Left ventricle myocardium inferior (tissue), 1 donor: ENCODE data around the gene LIN7B. TPM values are rescaled to one million over a fixed set of nuclear protein-coding genes. Genes with fewer than 3 reads are reported as not detected.

Source experiments
- DNase-seq: peaks from one replicate; pipeline ENCODE4 v3.0.0-alpha.2; 2020
- H3K27ac ChIP-seq: fragments of 200-600 bp; replicated peaks from 2 replicates; pipeline ENCODE4 v1.8.0; 2021
- H3K27me3 ChIP-seq: fragments of 200-600 bp; 2 replicates; pipeline ENCODE4 v1.8.0; 2021; ENCODE audit warnings: low read depth
- H3K36me3 ChIP-seq: fragments of 200-600 bp; 2 replicates; pipeline ENCODE4 v1.8.0; 2021
- H3K4me1 ChIP-seq: fragments of 200-600 bp; 2 replicates; pipeline ENCODE4 v1.8.0; 2021
- H3K4me3 ChIP-seq: fragments of 200-600 bp; 2 replicates; pipeline ENCODE4 v1.8.0; 2021; ENCODE audit warnings: mild to moderate bottlenecking, moderate library complexity
- H3K9me3 ChIP-seq: fragments of 200-600 bp; replicated peaks from 2 replicates; pipeline ENCODE4 v1.8.0; 2021
- CTCF ChIP-seq: fragments of 200-600 bp; IDR thresholded peaks from 2 replicates; pipeline ENCODE4 v1.8.0; 2021; ENCODE audit warnings: antibody characterized with exemption, mild to moderate bottlenecking, borderline replicate concordance
- intact Hi-C: fragments of 100-400 bp; cut with micrococcal nuclease; formaldehyde crosslinking; loops from one replicate; pipeline ENCODE4 v1.11.0; 2022
- total RNA-seq: library from RNA; stranded (reverse); fragmentation: NEBNext Ultra II Directional; extraction: Animal tissue kit (Norgen Biotek cat#: 25700); gene quantifications from one replicate; pipeline ENCODE4 v1.2.1, GENCODE V29; 2021
- donor health status: DM: no; HTN: yes; CAD: no; lungs with severe emphysema.

LIN7B gene
- total RNA-seq, 1 donor from 2014 or later, result 23.4 TPM

DNA sequence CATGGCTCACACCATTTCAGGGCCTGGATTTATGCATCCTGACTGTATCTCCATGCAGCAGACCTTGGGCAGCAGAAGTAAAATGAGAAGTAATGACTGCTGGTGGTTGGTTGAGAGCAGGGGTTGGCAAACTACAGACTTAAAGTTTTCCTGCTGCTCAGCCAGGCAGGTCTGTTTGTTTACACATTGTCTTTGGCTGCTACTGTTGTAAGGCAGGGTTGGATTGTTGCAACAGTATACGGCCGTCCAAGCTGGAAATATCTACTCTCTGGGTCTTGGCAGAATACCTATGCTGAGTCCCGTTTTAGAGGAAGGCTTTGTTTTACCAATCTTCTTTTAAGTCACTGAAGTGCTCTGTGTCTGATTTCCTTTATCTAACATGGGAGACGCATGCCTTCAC, 15.4 kb upstream of the LIN7B start:
- TF ChIP-seq CTCF, result no peak
- intact Hi-C loops, result loop anchor here (5.0 kb wide), 1 partner anchor 104 kb away; no protein-coding TSS in a partner anchor
- no peaks in the 10 kb centered on the region for H3K9me3 ChIP-seq
- no peaks in the 10 kb centered on the region for H3K27me3 ChIP-seq
- DNase-seq, result no peak
- peaks cover 36% of the 10 kb centered on the region for H3K4me1 ChIP-seq
- H3K4me3 ChIP-seq, result no peak overlapping the region
- no peak overlapping the region for H3K27ac ChIP-seq
- H3K36me3 ChIP-seq, result peaks cover 82% of the 10 kb centered on the region

DNA sequence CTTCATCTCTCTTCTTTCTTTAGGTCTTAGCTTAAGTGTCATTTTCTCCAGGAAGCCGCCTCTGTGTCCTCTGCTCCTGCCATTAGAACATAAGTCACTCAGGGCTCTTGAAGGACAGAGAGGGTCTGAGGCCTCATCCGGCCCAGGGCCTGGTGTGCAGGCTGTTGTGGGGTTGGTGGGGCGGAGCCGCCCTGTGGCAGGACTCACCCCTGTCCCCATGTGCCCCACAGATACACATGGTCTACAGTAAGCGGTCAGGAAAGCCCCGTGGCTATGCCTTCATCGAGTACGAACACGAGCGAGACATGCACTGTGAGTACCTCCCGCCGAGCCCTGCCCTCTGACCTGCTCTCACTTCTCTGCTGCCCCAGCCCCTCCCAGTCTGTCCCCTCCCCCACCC, 13.0 kb upstream of the LIN7B start:
- DNase-seq, result no peak
- intact Hi-C loops, result no loop called here
- Histone ChIP-seq H3K4me3 (no peak overlapping the region), H3K27me3 (no peaks in the 10 kb centered on the region), H3K36me3 (peaks cover 95% of the 10 kb centered on the region), H3K27ac (no peak overlapping the region), H3K9me3 (no peaks in the 10 kb centered on the region), H3K4me1 (peaks cover 14% of the 10 kb centered on the region)
- no peak for TF ChIP-seq CTCF

- Histone ChIP-seq H3K9me3 (no peaks in the 10 kb centered on the region), H3K36me3 (peaks cover 95% of the 10 kb centered on the region), H3K27ac (no peak overlapping the region), H3K4me3 (no peak overlapping the region), H3K27me3 (no peaks in the 10 kb centered on the region), H3K4me1 (peaks cover 9% of the 10 kb centered on the region)
- TF ChIP-seq CTCF, result no peak
- intact Hi-C loops, result no loop called here
- DNase-seq, result no peak
Observed at GRCh38 chr19:49102303-49102702, 11.9 kb upstream of the LIN7B start.

GRCh38 chr19:49103331-49104085, 10.7 kb upstream of the LIN7B start:
- DNase-seq, result no peak
- intact Hi-C loops, result no loop called here
- no peak for TF ChIP-seq CTCF
- peaks cover 100% of the 10 kb centered on the region for H3K36me3 ChIP-seq
- H3K27ac ChIP-seq, result no peak overlapping the region
- no peaks in the 10 kb centered on the region for H3K4me1 ChIP-seq
- H3K9me3 ChIP-seq, result no peaks in the 10 kb centered on the region
- H3K4me3 ChIP-seq, result no peak overlapping the region
- H3K27me3 ChIP-seq, result no peaks in the 10 kb centered on the region

GRCh38 chr19:49104229-49104864, 9.8 kb upstream of the LIN7B start:
- no peak overlapping the region for H3K4me3 ChIP-seq
- H3K27me3 ChIP-seq, result no peaks in the 10 kb centered on the region
- H3K9me3 ChIP-seq, result no peaks in the 10 kb centered on the region
- peaks cover 98% of the 10 kb centered on the region for H3K36me3 ChIP-seq
- no peak for TF ChIP-seq CTCF
- no peak overlapping the region for H3K27ac ChIP-seq
- intact Hi-C loops, result no loop called here
- DNase-seq, result no peak
- no peaks in the 10 kb centered on the region for H3K4me1 ChIP-seq
